Measurements from ENCODE around the gene KPTN. TPM values are rescaled to one million over a fixed set of nuclear protein-coding genes. Genes with fewer than 3 reads are reported as not detected.

The KPTN gene
- total RNA-seq, 2 donors from 2014 or later, result 3.1 to 4.6 TPM

GRCh38 chr19:47470447-47471195 lies 13.4 kb downstream of the KPTN start:
- intact Hi-C loops (cut with DNase I), result no loop called here
- ATAC-seq (no peak), DNase-seq (no peak)
- Histone ChIP-seq H3K4me3 (no peak overlapping the region), H3K27ac (no peak overlapping the region), H3K36me3 (replicated peaks in 1 of 2; ENCODE audit: insufficient read depth in 1 of 2, low read depth in 2 of 2) (no peaks in the 10 kb centered on the region), H3K27me3 (no peaks in the 10 kb centered on the region), H3K4me1 (peaks cover 22% of the 10 kb centered on the region), H3K9me3 (no peaks in the 10 kb centered on the region)
- TF ChIP-seq POLR2A (IDR thresholded peaks at IDR 0.05), result no peak
- no peak for TF ChIP-seq CTCF (IDR thresholded peaks at IDR 0.05)
- 23 to 24% methylated on average over 13 of the region's 13 CpGs for WGBS, 2 donors

GRCh38 chr19:47469719-47470118 lies 14.3 kb downstream of the KPTN start:
- H3K27ac ChIP-seq, result no peak overlapping the region
- intact Hi-C loops (cut with DNase I), result no loop called here
- H3K4me1 ChIP-seq, result peaks cover 22% of the 10 kb centered on the region
- ATAC-seq (no peak), DNase-seq (no peak)
- TF ChIP-seq CTCF (IDR thresholded peaks at IDR 0.05) (no peak), POLR2A (IDR thresholded peaks at IDR 0.05) (no peak)
- H3K36me3 ChIP-seq (replicated peaks in 1 of 2; ENCODE audit: insufficient read depth in 1 of 2, low read depth in 2 of 2), result no peaks in the 10 kb centered on the region
- no peak overlapping the region for H3K4me3 ChIP-seq
- H3K27me3 ChIP-seq, result no peaks in the 10 kb centered on the region
- no peaks in the 10 kb centered on the region for H3K9me3 ChIP-seq
- 20% methylated on average over 12 of the region's 12 CpGs; no CpG with 5 or more reads in 1 of the 2 donors for WGBS, 2 donors

GRCh38 chr19:47469363-47469700 lies 14.7 kb downstream of the KPTN start:
- TF ChIP-seq POLR2A (IDR thresholded peaks at IDR 0.05) (no peak), CTCF (IDR thresholded peaks at IDR 0.05) (no peak)
- Histone ChIP-seq H3K4me3 (no peak overlapping the region), H3K27ac (no peak overlapping the region), H3K4me1 (peaks cover 22% of the 10 kb centered on the region), H3K9me3 (no peaks in the 10 kb centered on the region), H3K27me3 (no peaks in the 10 kb centered on the region), H3K36me3 (replicated peaks in 1 of 2; ENCODE audit: insufficient read depth in 1 of 2, low read depth in 2 of 2) (no peaks in the 10 kb centered on the region)
- WGBS, 2 donors, result 18 to 26% methylated on average over 6 of the region's 6 CpGs
- ATAC-seq (no peak), DNase-seq (no peak)
- intact Hi-C loops (cut with DNase I), result no loop called here

GRCh38 chr19:47467914-47468313 lies 16.1 kb downstream of the KPTN start:
- intact Hi-C loops (cut with DNase I), result no loop called here
- DNase-seq (no peak), ATAC-seq (no peak)
- H3K4me3 ChIP-seq, result no peak overlapping the region
- WGBS, 2 donors, result 63 to 80% methylated on average over 9 of the region's 9 CpGs
- TF ChIP-seq POLR2A (IDR thresholded peaks at IDR 0.05) (no peak), CTCF (IDR thresholded peaks at IDR 0.05) (no peak)
- no peak overlapping the region for H3K27ac ChIP-seq
- H3K9me3 ChIP-seq, result no peaks in the 10 kb centered on the region
- no peaks in the 10 kb centered on the region for H3K36me3 ChIP-seq (replicated peaks in 1 of 2; ENCODE audit: insufficient read depth in 1 of 2, low read depth in 2 of 2)
- H3K27me3 ChIP-seq, result no peaks in the 10 kb centered on the region
- H3K4me1 ChIP-seq, result peaks cover 22% of the 10 kb centered on the region

- TF ChIP-seq POLR2A (IDR thresholded peaks at IDR 0.05), result no peak
- no peak for TF ChIP-seq CTCF (IDR thresholded peaks at IDR 0.05)
- H3K4me1 ChIP-seq, result peaks cover 7% of the 10 kb centered on the region
- H3K27me3 ChIP-seq, result no peaks in the 10 kb centered on the region
- 89 to 93% methylated on average over 19 to 20 of the region's 27 CpGs for WGBS, 2 donors
- H3K36me3 ChIP-seq (replicated peaks in 1 of 2; ENCODE audit: insufficient read depth in 1 of 2, low read depth in 2 of 2), result no peaks in the 10 kb centered on the region
- H3K9me3 ChIP-seq, result no peaks in the 10 kb centered on the region
- ATAC-seq (no peak), DNase-seq (no peak)
- intact Hi-C loops (cut with DNase I), result no loop called here
- H3K4me3 ChIP-seq, result no peak overlapping the region
- no peak overlapping the region for H3K27ac ChIP-seq
Observed at GRCh38 chr19:47465957-47466356, 18.1 kb downstream of the KPTN start.

Measured in body of pancreas (tissue), 4 donors.